ENCODE results near the gene P2RX7.
"Not testable (repeated sequence)": the region's sequence is repeated elsewhere in the genome, so short reads cannot be mapped to it uniquely, and the experiment has no call there.

Gene P2RX7

GRCh38 chr12:121138284-121138683, 5.6 kb downstream of the P2RX7 start:
- no peak for TF ChIP-seq CTCF (IDR thresholded peaks at IDR 0.05; ENCODE audit: control extremely low read depth, extremely low read depth, low read depth, missing control alignments)
- no peak for DNase-seq (ENCODE audit: extremely low spot score)
- ChIA-PET POLR2A (no interaction called here), CTCF (no interaction called here)

GRCh38 chr12:121139286-121139685, 6.6 kb downstream of the P2RX7 start:
- ChIA-PET POLR2A (no interaction called here), CTCF (interaction anchor here (0.9 kb wide), 1 partner anchor 10 kb away, joined by 3 read pairs; no protein-coding TSS in a partner anchor)
- no peak for DNase-seq (ENCODE audit: extremely low spot score)
- TF ChIP-seq CTCF (IDR thresholded peaks at IDR 0.05; ENCODE audit: control extremely low read depth, extremely low read depth, low read depth, missing control alignments): no peak

DNA sequence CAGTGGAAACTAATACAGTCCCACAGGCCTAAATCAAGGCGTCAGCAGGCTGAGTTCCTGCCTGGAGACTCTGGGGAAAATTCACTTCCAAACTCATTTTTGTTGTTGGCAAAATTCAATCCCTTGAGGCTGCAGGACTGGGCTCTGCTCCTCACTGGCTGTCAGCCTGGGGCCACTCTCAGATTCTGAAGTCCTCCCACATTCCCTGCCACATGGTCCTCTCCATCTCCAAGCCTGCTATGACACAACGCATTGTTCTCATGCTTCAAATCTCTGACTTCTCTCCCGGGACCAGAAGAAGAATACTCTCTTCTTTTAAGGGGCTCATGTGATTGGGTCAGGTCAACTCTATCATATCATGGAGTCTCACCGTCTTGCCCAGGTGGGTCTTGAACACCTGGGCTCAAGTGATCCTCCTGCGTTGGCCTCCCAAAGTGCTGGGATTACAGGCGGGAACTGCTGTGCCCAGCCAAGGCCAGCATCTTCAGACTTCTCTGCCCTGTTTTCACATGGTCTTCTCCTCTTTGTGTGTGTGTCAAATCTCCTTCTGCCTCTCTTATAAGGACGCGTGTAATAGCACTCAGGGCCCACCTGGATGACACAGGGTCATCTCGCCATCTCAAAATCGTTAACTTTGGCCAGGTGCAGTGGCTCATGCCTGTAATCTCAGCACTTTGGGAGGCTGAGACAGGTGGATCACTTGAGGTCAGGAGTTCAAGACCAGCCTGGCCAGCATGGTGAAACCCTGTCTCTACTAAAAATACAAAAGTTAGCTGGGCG, 9.7 kb downstream of the P2RX7 start:
- CTCF ChIA-PET: no interaction called here
- no peak for DNase-seq (ENCODE audit: extremely low spot score)

GRCh38 chr12:121144416-121144914, 11.8 kb downstream of the P2RX7 start:
- no peak for DNase-seq (ENCODE audit: extremely low spot score)
- ChIA-PET CTCF (no interaction called here), POLR2A (no interaction called here)
- no peak for TF ChIP-seq CTCF (IDR thresholded peaks at IDR 0.05; ENCODE audit: control extremely low read depth, extremely low read depth, low read depth, missing control alignments)

More for the DNA sequence above, 9.7 kb downstream of the P2RX7 start:
- POLR2A ChIA-PET: no interaction called here
- no peak for TF ChIP-seq CTCF (IDR thresholded peaks at IDR 0.05; ENCODE audit: control extremely low read depth, extremely low read depth, low read depth, missing control alignments)

GRCh38 chr12:121145221-121145620, 12.5 kb downstream of the P2RX7 start:
- DNase-seq (ENCODE audit: extremely low spot score): no peak
- CTCF ChIA-PET: no interaction called here
- no peak for TF ChIP-seq CTCF (IDR thresholded peaks at IDR 0.05; ENCODE audit: control extremely low read depth, extremely low read depth, low read depth, missing control alignments)
- POLR2A ChIA-PET: interaction anchor here (0.5 kb wide), 1 partner anchor 16 kb away, joined by 3 read pairs; no protein-coding TSS in a partner anchor

DNA sequence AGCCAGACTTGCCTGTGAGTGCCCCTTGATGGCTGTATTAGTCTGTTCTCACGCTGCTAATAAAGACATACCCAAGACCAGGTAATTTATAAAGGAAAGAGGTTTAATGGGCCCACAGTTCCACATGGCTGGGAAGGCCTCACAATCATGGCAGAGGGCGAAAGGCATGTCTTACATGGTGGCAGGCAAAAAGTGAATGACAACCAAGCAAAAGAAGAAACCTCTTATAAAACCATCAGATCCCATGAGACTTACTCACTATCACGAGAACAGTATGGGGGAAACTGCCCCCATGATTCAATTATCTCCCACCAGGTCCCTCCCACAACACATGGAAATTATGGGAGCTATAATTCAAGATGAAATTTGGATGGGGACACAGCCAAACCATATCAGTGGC, 16.6 kb downstream of the P2RX7 start:
- DNase-seq (ENCODE audit: extremely low spot score); POLR2A ChIA-PET: not testable (repeated sequence)
- CTCF ChIA-PET: interaction anchor here (1.0 to 1.4 kb wide), 3 partner anchors 9 to 35 kb away, joined by 3 read pairs; no protein-coding TSS in a partner anchor

DNA sequence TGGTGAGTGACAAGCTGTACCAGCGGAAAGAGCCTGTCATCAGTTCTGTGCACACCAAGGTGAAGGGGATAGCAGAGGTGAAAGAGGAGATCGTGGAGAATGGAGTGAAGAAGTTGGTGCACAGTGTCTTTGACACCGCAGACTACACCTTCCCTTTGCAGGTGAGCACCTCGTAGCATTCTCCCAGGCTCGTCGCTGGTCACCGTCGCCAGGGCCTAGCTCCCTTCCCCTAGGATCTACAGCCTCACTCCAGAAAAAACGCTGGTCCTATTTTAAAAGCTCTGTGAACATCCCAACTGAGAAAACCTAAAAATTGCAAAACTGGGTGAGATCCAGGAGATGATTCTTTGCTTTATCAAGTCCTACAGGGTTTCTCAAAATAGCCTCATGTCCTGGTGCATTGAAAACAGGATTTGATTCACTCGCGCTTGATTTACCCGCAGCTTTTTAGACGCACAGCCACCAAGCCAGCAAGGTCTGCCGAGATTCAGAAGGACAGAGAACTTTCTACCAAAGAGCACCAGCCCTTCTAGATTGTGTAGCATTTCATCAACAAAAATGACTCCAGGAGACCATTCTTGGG, 22.2 kb downstream of the P2RX7 start:
- ChIA-PET POLR2A (no interaction called here), CTCF (interaction anchor here (0.7 kb wide), 1 partner anchor 8 kb away, joined by 3 read pairs; no protein-coding TSS in a partner anchor)
- TF ChIP-seq CTCF (IDR thresholded peaks at IDR 0.05; ENCODE audit: control extremely low read depth, extremely low read depth, low read depth, missing control alignments): no peak
- no peak for DNase-seq (ENCODE audit: extremely low spot score)
